Right lung (tissue), 5 donors: ENCODE data around the gene SPSB1. TPM values are rescaled to one million over a fixed set of nuclear protein-coding genes. Genes with fewer than 3 reads are reported as not detected.

Source experiments
- DNase-seq, 2 donors: peaks; one replicate each; pipeline ENCODE4 v3.0.0-alpha.2; 2013
- polyA plus RNA-seq, 5 donors: library from polyadenylated mRNA; unstranded; fragments of 120-200 nt; gene quantifications; one replicate each; pipeline versions ENCODE4 v1.2.1 to v1.2.3, GENCODE V29; 2013; ENCODE audit warnings: inconsistent platforms in 1 of 5, low replicate concordance in 1 of 5; ENCODE audit not compliant: insufficient read length in 5 of 5, insufficient read depth in 1 of 5

Gene SPSB1
- polyA plus RNA-seq, 5 donors: 6.3 to 8.8 (median 7.9) TPM

- no peak for DNase-seq
These were observed 126.2 kb downstream of the SPSB1 start for GRCh38 chr1:9418851-9419250.

Other genes with a start within 250 kb of the SPSB1 start
- 1 to 10 TPM in 2 of 5 donors, under 1 TPM in 3; 0.35 to 1.2 (median 0.89) TPM for gene SLC2A5, start 223.3 kb upstream of the SPSB1 start, polyA plus RNA-seq
- gene GPR157, start 163.8 kb upstream of the SPSB1 start, polyA plus RNA-seq: 10 to 100 TPM; 13.9 to 34.1 (median 20.2) TPM
- gene H6PD, start 58.1 kb upstream of the SPSB1 start, polyA plus RNA-seq: 10 to 100 TPM; 40.9 to 57.8 (median 48.4) TPM
- gene SLC25A33, start 246.6 kb downstream of the SPSB1 start, polyA plus RNA-seq: 1 to 10 TPM; 1.9 to 2.9 (median 2.3) TPM